Measurements from ENCODE around the gene FDX2. TPM values are rescaled to one million over a fixed set of nuclear protein-coding genes. Genes with fewer than 3 reads are reported as not detected.

The FDX2 gene
- total and polyA plus RNA-seq, 2 donors (not counting 3 experiments of a cell fraction or from before 2014, with no cell fraction given): 20.5 to 59.8 TPM

DNA sequence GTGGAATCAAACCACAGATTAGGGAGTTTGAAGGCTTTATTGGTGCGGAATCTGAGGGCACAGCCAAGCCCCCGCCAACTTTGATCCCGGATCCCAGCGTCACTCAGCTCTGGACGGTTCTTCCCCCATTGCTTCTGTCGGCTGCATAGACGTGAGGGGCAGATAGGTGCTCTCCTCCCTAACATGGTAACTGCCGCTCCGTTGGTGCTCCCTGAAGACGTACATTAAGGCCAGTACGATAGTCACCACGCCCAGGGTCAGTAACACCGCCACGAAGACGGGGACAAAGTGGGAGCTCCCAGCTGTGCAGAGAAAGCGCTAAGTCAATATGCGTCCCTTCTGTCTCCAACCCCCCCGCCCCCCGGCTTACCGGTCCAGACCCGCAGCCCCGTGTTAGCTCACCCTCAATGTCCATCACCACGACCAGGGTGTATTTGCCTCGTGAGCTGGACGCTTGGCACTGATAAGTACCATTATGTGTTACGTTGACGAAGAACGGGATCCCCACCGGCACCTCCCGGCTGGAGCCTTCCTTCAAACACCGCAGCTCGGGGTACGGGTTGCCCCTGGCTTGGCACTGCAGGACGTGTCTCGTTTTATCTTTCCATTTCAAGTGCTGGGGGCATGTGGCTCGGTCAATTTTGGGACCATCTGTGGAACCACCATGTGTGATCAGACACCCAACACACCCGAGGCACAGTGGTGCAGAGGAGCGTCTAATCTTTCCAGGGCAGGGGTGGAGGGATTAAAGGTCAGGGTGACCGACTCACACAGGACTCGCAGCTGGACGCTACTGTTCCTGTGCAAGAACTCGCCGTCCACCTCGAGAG is 18.2 kb upstream of the FDX2 start:
- Histone ChIP-seq H3K4me3 (replicated peaks in 1 of 3; ENCODE audit: insufficient read depth in 1 of 3, low read depth in 1 of 3, low read length in 3 of 3) (peak overlapping the region; percentile 8 to 71 (median 31)), H2AFZ (ENCODE audit: low read depth, low read length) (peak overlapping the region; percentile 46), H3K27ac (ENCODE audit: insufficient read depth, low read depth, low read length) (no peak overlapping the region), H3K9ac (replicated peaks; ENCODE audit: extremely low read depth, insufficient read depth, low read length) (no peak overlapping the region), H3K9me3 (replicated peaks; ENCODE audit: control insufficient read depth, insufficient read depth, low read length) (no peaks in the 10 kb centered on the region), H3K4me1 (ENCODE audit: control insufficient read depth, extremely low read depth, insufficient read depth, low read length) (peaks cover 16% of the 10 kb centered on the region), H4K20me1 (replicated peaks; ENCODE audit: control insufficient read depth, extremely low read depth, insufficient read depth, low read length) (no peaks in the 10 kb centered on the region), H3K36me3 (ENCODE audit: control insufficient read depth in 2 of 2, extremely low read depth in 1 of 2, insufficient read depth in 2 of 2, low read length in 2 of 2) (peaks cover 3 to 8% of the 10 kb centered on the region in 2 experiments), H3K4me2 (ENCODE audit: insufficient read depth, low read length) (peak overlapping the region; percentile 64), H3K9me1 (replicated peaks; ENCODE audit: control insufficient read depth, extremely low read depth, insufficient read depth, low read length) (no peaks in the 10 kb centered on the region), H3K27me3 (ENCODE audit: control insufficient read depth in 2 of 2, insufficient read depth in 2 of 2, low read length in 2 of 2) (no peaks in the 10 kb centered on the region), H3K79me2 (ENCODE audit: control insufficient read depth, insufficient read depth, low read length) (peaks cover 23% of the 10 kb centered on the region)
- DNase-seq (ENCODE audit: low read depth, low spot score) (no peak), FAIRE-seq (no peak)
- TF ChIP-seq GATA2 (IDR thresholded peaks at IDR 0.05; ENCODE audit: insufficient read depth, insufficient read length, low read depth, low read length) (no peak), MYC (IDR thresholded peaks at IDR 0.05; ENCODE audit: low read depth, low read length) (no peak), JUN (IDR thresholded peaks at IDR 0.05; ENCODE audit: borderline replicate concordance, insufficient read depth, insufficient read length, low read depth) (no peak), FOS (IDR thresholded peaks at IDR 0.05; ENCODE audit: borderline replicate concordance, insufficient read depth, low read length) (no peak), POLR2A (IDR thresholded peaks at IDR 0.05; ENCODE audit: low read depth, low read length) (no peak), EZH2 (IDR thresholded peaks at IDR 0.05; ENCODE audit: borderline replicate concordance, low read depth, low read length, severe bottlenecking) (no peak), POLR2AphosphoS5 (IDR thresholded peaks at IDR 0.05; ENCODE audit: insufficient read depth, low read depth, low read length) (no peak)
- TF ChIP-seq, protein P1, sequence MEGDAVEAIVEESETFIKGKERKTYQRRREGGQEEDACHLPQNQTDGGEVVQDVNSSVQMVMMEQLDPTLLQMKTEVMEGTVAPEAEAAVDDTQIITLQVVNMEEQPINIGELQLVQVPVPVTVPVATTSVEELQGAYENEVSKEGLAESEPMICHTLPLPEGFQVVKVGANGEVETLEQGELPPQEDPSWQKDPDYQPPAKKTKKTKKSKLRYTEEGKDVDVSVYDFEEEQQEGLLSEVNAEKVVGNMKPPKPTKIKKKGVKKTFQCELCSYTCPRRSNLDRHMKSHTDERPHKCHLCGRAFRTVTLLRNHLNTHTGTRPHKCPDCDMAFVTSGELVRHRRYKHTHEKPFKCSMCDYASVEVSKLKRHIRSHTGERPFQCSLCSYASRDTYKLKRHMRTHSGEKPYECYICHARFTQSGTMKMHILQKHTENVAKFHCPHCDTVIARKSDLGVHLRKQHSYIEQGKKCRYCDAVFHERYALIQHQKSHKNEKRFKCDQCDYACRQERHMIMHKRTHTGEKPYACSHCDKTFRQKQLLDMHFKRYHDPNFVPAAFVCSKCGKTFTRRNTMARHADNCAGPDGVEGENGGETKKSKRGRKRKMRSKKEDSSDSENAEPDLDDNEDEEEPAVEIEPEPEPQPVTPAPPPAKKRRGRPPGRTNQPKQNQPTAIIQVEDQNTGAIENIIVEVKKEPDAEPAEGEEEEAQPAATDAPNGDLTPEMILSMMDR (IDR thresholded peaks at IDR 0.05; ENCODE audit: extremely low read depth in 1 of 2, insufficient read depth in 1 of 2, low read depth in 1 of 2, low read length in 2 of 2): no peak
- TF ChIP-seq, protein P2, sequence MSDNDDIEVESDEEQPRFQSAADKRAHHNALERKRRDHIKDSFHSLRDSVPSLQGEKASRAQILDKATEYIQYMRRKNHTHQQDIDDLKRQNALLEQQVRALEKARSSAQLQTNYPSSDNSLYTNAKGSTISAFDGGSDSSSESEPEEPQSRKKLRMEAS (IDR thresholded peaks at IDR 0.05; ENCODE audit: insufficient read depth, insufficient read length): no peak
- BruUV-seq (replicated peaks): TSS peak; percentile 51
- CTCF ChIA-PET: interaction anchor here (0.6 to 3.5 kb wide), 16 partner anchors 10 to 84 kb away, joined by 3 to 23 read pairs (median 4); partner anchors contain the start of genes CDC37, ICAM1 and TYK2
- POLR2A ChIA-PET: interaction anchor here (0.5 to 2.2 kb wide), 9 partner anchors 11 to 228 kb away, joined by 3 to 13 read pairs (median 4); partner anchors contain the start of genes ICAM1, PPAN and TYK2
- intact Hi-C loops (cut with micrococcal nuclease) (loop anchor here (1.0 to 5.0 kb wide), 5 partner anchors 17 to 82 kb away; partner anchors contain the start of genes FDX2, MRPL4 and TYK2), dilution Hi-C loops (cut with MboI; ENCODE audit: extremely low pct_ligation_motif_present, low sequenced_read_pairs) (no loop called here)
